Uterus (tissue), 4 donors: ENCODE measurements around the gene SEC14L6. TPM values are rescaled to one million over a fixed set of nuclear protein-coding genes. Genes with fewer than 3 reads are reported as not detected.

Source experiments
- DNase-seq, 2 donors: peaks; one replicate each; pipeline ENCODE4 v3.0.0-alpha.2; 2019 to 2020
- H3K27ac ChIP-seq, 2 donors: fragments of 200-600 bp; sonication (generic); 1 replicate in 1 of 2; 2 replicates in 1 of 2; pipeline ENCODE4 v1.5.1; 2016 to 2018
- H3K27me3 ChIP-seq, 2 donors: fragments of 200-600 bp; sonication (generic); one replicate each; pipeline ENCODE4 v1.5.1; 2018 to 2019; ENCODE audit warnings: control low read depth in 1 of 2
- H3K36me3 ChIP-seq, 2 donors: fragments of 200-600 bp; sonication (generic); one replicate each; pipeline ENCODE4 v1.5.1; 2019; ENCODE audit warnings: control low read depth in 1 of 2
- H3K4me1 ChIP-seq, 2 donors: fragments of 200-600 bp; sonication (generic); one replicate each; pipeline ENCODE4 v1.5.1; 2018 to 2019; ENCODE audit warnings: control low read depth in 1 of 2
- H3K4me3 ChIP-seq, 2 donors: fragments of 200-600 bp; sonication (generic); 1 replicate in 1 of 2; 2 replicates in 1 of 2; pipeline ENCODE4 v1.5.1; 2018 to 2019; ENCODE audit warnings: mild to moderate bottlenecking in 1 of 2
- H3K9me3 ChIP-seq, 2 donors: fragments of 200-600 bp; sonication (generic); one replicate each; pipeline ENCODE4 v1.5.1; 2019; ENCODE audit warnings: control low read depth in 1 of 2
- POLR2A ChIP-seq, 2 donors: fragments of 450-650 bp; IDR thresholded peaks; one replicate each; pipeline ENCODE4 v1.6.1; 2016; ENCODE audit warnings: antibody characterized with exemption in 2 of 2, mild to moderate bottlenecking in 1 of 2, moderate library complexity in 1 of 2
- intact Hi-C: fragments of 100-400 bp; cut with DNase I; formaldehyde crosslinking; loops from one replicate; pipeline ENCODE4 v1.15.1; 2023; ENCODE audit warnings: low total_unique reads
- total RNA-seq, 4 donors: library from RNA; depleted of rRNA in 3 of 4; stranded (reverse); fragments of >200 nt in 3 of 4; gene quantifications; one replicate each; pipeline versions ENCODE4 v1.1.0 to v1.2.4, GENCODE V29; 2014 to 2023
- TF ChIP-seq, protein P1 (sequence below), 4 experiments: fragments of 200-600 bp in 2 of 4; fragments of 450-650 bp in 2 of 4; sonication (generic) in 2 of 4; IDR thresholded peaks; one replicate each; pipeline ENCODE4 v1.5.1; 2016 to 2019; ENCODE audit warnings: antibody characterized with exemption in 4 of 4, mild to moderate bottlenecking in 2 of 4, moderate library complexity in 1 of 4
- donor health status: DM: yes; HTN: yes; CAD: no.

Gene SEC14L6
- total RNA-seq, 4 donors from 2014 or later, result under 0.01 to 4.8 (median 4.0) TPM; not detected in 1

DNA sequence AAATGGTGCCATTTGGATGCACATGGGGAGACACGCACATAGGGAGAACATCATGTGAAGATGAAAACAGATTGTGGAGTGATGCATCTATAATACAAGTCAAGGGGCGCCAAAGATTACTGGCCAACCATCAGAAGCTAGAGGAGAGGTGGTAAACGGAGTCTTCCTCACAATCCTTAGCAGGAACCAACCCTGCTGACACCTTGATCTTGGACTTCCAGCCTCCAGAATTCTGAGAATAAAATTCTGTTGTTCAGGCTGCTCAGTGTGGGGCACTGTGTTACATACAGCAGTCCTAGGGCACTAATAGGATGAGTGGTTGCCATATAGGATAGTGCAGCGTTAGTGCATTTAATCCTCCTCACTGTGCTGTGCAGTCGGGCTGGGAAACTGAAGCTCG lies 33.1 kb downstream of the SEC14L6 start:
- no peak overlapping the region for H3K4me3 ChIP-seq
- TF ChIP-seq, protein P1, sequence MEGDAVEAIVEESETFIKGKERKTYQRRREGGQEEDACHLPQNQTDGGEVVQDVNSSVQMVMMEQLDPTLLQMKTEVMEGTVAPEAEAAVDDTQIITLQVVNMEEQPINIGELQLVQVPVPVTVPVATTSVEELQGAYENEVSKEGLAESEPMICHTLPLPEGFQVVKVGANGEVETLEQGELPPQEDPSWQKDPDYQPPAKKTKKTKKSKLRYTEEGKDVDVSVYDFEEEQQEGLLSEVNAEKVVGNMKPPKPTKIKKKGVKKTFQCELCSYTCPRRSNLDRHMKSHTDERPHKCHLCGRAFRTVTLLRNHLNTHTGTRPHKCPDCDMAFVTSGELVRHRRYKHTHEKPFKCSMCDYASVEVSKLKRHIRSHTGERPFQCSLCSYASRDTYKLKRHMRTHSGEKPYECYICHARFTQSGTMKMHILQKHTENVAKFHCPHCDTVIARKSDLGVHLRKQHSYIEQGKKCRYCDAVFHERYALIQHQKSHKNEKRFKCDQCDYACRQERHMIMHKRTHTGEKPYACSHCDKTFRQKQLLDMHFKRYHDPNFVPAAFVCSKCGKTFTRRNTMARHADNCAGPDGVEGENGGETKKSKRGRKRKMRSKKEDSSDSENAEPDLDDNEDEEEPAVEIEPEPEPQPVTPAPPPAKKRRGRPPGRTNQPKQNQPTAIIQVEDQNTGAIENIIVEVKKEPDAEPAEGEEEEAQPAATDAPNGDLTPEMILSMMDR (IDR thresholded peaks at IDR 0.05), result no peak
- TF ChIP-seq POLR2A (IDR thresholded peaks at IDR 0.05), result no peak
- no peaks in the 10 kb centered on the region for H3K9me3 ChIP-seq
- intact Hi-C loops, result no loop called here
- H3K36me3 ChIP-seq, result no peaks in the 10 kb centered on the region
- H3K27ac ChIP-seq, result no peak overlapping the region
- no peaks in the 10 kb centered on the region for H3K4me1 ChIP-seq
- no peaks in the 10 kb centered on the region for H3K27me3 ChIP-seq
- no peak for DNase-seq

DNA sequence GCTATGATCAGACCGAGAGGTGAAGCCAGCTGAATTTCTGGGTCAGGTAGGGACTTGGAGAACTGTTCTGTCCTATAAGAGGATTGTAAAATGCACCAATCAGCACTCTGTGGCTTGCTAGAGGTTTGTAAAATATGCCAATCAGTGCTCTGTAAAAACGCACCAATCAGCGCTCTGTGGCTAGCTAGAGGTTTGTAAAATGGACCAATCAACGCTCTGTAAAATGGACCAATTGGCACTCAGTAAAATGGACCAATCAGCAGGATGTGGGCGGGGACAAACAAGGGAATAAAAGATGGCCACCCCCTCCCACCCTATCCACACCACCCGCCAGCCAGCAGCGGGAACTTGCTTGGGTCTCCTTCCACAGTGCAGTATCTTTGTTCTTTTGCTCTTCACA lies 34.6 kb downstream of the SEC14L6 start:
- TF ChIP-seq POLR2A (IDR thresholded peaks at IDR 0.05), result no peak
- TF ChIP-seq, protein P1 (IDR thresholded peaks at IDR 0.05), result no peak
- Histone ChIP-seq H3K4me3 (no peak overlapping the region), H3K36me3 (no peaks in the 10 kb centered on the region), H3K27ac (no peak overlapping the region), H3K27me3 (no peaks in the 10 kb centered on the region), H3K9me3 (no peaks in the 10 kb centered on the region), H3K4me1 (no peaks in the 10 kb centered on the region)
- no peak for DNase-seq
- intact Hi-C loops, result no loop called here

DNA sequence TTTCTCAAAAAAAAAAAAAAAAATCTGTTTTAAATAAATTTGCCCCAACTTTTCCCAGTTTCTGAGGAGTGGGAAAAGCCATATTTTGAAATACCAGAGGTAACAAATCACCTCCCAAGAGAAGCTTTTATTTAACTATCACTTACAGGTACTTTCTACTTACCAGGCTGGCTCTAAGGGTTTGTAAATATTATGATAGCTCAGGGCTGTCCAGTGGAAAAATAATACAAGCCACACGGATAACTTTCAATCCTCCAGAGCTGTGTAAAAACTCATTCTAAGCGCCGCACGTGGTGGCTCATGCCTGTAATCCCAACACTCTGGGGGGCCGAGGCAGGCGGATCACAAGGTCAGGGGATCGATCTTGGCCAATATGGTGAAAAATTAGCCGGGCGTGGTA lies 35.4 kb downstream of the SEC14L6 start:
- DNase-seq, result no peak
- Histone ChIP-seq H3K27ac (no peak overlapping the region), H3K4me1 (no peaks in the 10 kb centered on the region), H3K4me3 (no peak overlapping the region), H3K27me3 (no peaks in the 10 kb centered on the region), H3K36me3 (no peaks in the 10 kb centered on the region), H3K9me3 (no peaks in the 10 kb centered on the region)
- intact Hi-C loops, result no loop called here
- no peak for TF ChIP-seq POLR2A (IDR thresholded peaks at IDR 0.05)
- TF ChIP-seq, protein P1 (IDR thresholded peaks at IDR 0.05), result no peak

DNA sequence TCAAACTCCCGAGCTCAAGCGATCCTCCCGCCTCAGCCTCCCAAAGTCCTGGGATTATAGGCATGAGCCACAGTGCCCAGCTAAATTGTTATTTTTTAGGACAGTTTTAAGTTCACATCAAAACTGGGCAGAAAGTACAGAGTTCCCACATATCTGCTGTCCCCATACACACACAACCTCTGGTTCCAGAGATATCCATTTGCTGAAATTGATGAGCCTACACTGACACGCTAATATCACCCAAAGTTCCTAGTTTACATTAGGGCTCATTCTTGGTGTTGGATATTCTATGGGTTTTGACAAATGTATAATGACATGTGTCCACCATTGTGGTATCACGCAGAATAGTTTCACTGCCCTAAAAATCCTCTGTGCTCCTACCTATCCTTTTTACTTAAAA lies 38.3 kb downstream of the SEC14L6 start:
- Histone ChIP-seq H3K4me3 (no peak overlapping the region), H3K27ac (no peak overlapping the region), H3K4me1 (no peaks in the 10 kb centered on the region), H3K27me3 (no peaks in the 10 kb centered on the region), H3K9me3 (no peaks in the 10 kb centered on the region), H3K36me3 (no peaks in the 10 kb centered on the region)
- intact Hi-C loops, result no loop called here
- TF ChIP-seq, protein P1 (IDR thresholded peaks at IDR 0.05), result no peak
- TF ChIP-seq POLR2A (IDR thresholded peaks at IDR 0.05), result no peak
- no peak for DNase-seq

DNA sequence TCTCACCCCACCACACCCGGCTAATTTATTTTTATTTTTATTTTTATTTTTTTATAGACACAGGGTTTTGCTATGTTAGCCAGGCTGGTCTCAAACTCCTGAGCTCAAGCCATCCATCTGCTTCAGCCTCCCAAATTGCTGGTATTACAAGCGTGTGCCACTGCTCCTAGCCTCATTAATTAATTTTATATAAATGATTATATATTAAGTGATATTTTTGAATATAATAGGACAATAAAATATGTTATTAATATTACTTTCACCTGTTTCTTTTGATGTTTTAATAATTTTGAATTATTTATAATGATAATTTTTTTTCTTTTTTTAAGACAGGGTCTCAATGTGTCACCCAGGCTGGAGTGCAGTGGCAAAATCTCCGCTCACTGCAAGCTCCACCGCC lies 38.9 kb downstream of the SEC14L6 start:
- Histone ChIP-seq H3K27me3 (no peaks in the 10 kb centered on the region), H3K9me3 (no peaks in the 10 kb centered on the region), H3K27ac (no peak overlapping the region), H3K4me1 (no peaks in the 10 kb centered on the region), H3K4me3 (no peak overlapping the region), H3K36me3 (no peaks in the 10 kb centered on the region)
- no peak for DNase-seq
- TF ChIP-seq, protein P1 (IDR thresholded peaks at IDR 0.05), result no peak
- TF ChIP-seq POLR2A (IDR thresholded peaks at IDR 0.05), result no peak
- intact Hi-C loops, result no loop called here
